MCF 10A (cell line): ENCODE measurements around the gene IGFLR1. TPM values are rescaled to one million over a fixed set of nuclear protein-coding genes. Genes with fewer than 3 reads are reported as not detected.

ENCODE experiments used
- BruUV-seq: library from RNA; stranded (reverse); fragments of 400-500 nt; replicated peaks from 2 replicates; lab custom pipeline; 2021; lab: Mats Ljungman, UMichigan
- CTCF ChIA-PET: fragments of 300-600 bp; sonication (Branson Sonifier 250); formaldehyde crosslinking; extraction: SDS; loops from one replicate; lab custom pipeline; 2021; ENCODE audit warnings: antibody characterized with exemption, inconsistent platforms; lab: Yijun Ruan, JAX
- POLR2A ChIA-PET: fragments of 300-600, 350-650 bp; sonication (Branson Sonifier 250); formaldehyde crosslinking; extraction: SDS; loops from one replicate; lab custom pipeline; 2020; ENCODE audit warnings: antibody characterized with exemption, inconsistent platforms; lab: Yijun Ruan, JAX
- DNase-seq: peaks from one replicate; pipeline ENCODE4 v3.0.0-alpha.2; 2018; ENCODE audit not compliant: unreplicated experiment
- H3K27ac Mint-ChIP-seq: one replicate; pipeline ENCODE4 v1.8.0; 2022; ENCODE audit warnings: mild to moderate bottlenecking, low read depth, mixed read lengths; ENCODE audit not compliant: unreplicated experiment
- H3K27me3 Mint-ChIP-seq: one replicate; pipeline ENCODE4 v1.8.0; 2022; ENCODE audit warnings: mixed read lengths; ENCODE audit not compliant: insufficient read depth, unreplicated experiment
- H3K36me3 Mint-ChIP-seq: one replicate; pipeline ENCODE4 v1.8.0; 2022; ENCODE audit warnings: mild to moderate bottlenecking, moderate library complexity, mixed read lengths; ENCODE audit not compliant: insufficient read depth, unreplicated experiment
- H3K4me1 Mint-ChIP-seq: one replicate; pipeline ENCODE4 v1.8.0; 2022; ENCODE audit warnings: mixed read lengths; ENCODE audit not compliant: insufficient read depth, unreplicated experiment
- H3K4me3 Mint-ChIP-seq: one replicate; pipeline ENCODE4 v1.8.0; 2022; ENCODE audit warnings: mild to moderate bottlenecking, moderate library complexity, mixed read lengths; ENCODE audit not compliant: unreplicated experiment
- H3K9me3 Mint-ChIP-seq: one replicate; pipeline ENCODE4 v1.8.0; 2022; ENCODE audit warnings: mixed read lengths; ENCODE audit not compliant: unreplicated experiment
- CTCF ChIP-seq: fragments of 200-600 bp; IDR thresholded peaks from one replicate; pipeline ENCODE4 v1.8.0; 2022; ENCODE audit warnings: antibody characterized with exemption, mild to moderate bottlenecking; ENCODE audit not compliant: unreplicated experiment
- intact Hi-C: fragments of 100-400 bp; cut with micrococcal nuclease; formaldehyde crosslinking; loops from 2 replicates; pipeline ENCODE4 v1.14.1; 2022
- total RNA-seq: library from RNA; stranded (reverse); gene quantifications from 2 replicates; pipeline ENCODE4 v1.2.3, GENCODE V29; 2022

IGFLR1 gene
- total RNA-seq, 1 experiment from 2014 or later = 4.2 TPM

DNA sequence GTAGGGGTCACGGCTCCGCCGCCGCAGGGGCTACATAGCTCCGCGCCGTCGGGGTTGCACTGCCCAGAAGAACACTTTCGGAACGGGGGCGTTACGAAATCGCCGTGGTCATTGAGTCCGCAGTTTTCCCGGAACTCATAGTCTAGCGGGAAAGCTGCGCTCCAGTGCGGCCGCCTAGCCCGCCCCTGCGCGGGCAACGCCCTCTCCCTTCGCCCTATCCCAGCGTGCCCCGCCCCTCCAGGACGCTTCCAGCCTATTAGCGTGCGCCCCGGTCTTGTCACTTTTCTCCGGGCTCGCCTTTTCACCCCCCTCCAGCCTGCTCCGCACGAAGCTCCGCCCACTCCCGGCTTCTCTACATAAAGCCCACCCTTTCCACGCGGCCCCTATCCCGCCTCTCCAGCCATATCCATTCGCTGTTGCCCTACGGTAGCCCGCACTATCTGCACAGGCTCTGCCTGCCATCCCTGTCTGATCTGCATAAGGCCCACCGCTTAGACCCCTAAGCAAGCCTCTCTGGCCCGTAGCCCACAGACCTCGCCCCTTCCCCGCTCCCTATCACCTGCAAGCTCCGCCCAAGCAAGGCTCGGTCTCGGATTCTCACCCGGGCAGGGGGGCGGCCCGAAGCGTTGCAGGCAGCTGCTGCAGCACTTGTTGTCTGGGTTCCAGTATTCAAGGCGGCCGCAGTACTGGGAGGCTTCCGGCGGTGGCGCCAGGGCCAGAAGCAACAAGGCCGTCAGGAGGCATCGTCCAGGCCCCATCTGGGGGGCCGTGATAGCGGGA, 1.6 kb downstream of the IGFLR1 start:
- intact Hi-C loops = no loop called here
- BruUV-seq = no TSS peak

GRCh38 chr19:35740108-35740422, 2.2 kb downstream of the IGFLR1 start:
- CTCF ChIA-PET = interaction anchor here (0.6 kb wide), 1 partner anchor 46 kb away, joined by 5 read pairs; no protein-coding TSS in a partner anchor

More for the DNA sequence above, 1.6 kb downstream of the IGFLR1 start:
- peak; percentile 98 for DNase-seq
- Mint-ChIP-seq H3K36me3 (peaks cover 39% of the 10 kb centered on the region), H3K27ac (no peak overlapping the region), H3K27me3 (no peaks in the 10 kb centered on the region), H3K4me1 (peaks cover 11% of the 10 kb centered on the region), H3K4me3 (peak overlapping the region; percentile 72), H3K9me3 (no peaks in the 10 kb centered on the region)
- TF ChIP-seq CTCF = no peak
- CTCF ChIA-PET = no interaction called here
- POLR2A ChIA-PET = interaction anchor here (0.6 to 2.0 kb wide), 14 partner anchors 8 to 162 kb away, joined by 3 to 9 read pairs (median 3); partner anchors contain the start of gene LIN37

DNA sequence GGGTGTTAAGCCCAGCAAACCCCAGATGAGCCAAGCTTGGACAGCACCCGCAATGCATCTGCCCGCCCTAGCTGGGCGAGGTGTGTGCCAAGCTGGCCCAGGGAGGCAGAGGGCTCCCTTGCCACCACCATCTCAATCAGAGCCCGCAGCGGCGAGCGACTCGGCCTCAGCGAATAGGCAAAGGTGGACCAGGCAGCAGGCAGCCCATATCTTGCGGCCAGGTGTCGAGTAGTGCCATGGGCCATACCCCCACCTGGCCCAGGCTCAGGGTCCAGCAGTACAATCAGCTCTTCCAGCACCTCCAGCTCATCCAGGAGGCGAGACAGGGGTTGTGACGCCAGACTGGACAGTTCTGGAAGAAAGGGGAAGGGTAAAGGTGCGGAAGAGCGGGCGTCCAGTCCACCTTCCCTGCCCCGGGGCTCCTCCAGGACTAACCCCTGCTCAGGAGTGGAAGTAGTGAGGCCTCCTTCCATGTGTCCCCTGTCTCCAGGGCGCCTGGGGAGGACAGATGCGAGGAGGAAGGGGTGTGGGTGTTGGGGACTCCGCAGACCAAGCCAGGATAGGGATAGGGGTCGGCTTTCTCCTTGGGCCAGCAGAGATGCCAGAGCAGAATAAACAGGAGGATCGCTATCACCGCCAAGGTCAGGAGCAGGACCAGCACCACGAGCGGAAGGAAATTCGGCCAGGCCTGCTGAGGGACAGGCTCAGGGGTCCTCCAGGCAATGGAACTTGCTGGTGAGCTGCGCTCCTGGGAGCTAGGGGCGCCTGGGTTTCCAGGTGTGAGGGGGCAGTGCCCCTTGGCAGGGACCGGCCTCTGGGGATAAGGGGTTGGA, 2.8 kb downstream of the IGFLR1 start:
- peak overlapping the region; percentile 72 for H3K4me3 Mint-ChIP-seq
- TF ChIP-seq CTCF = no peak
- CTCF ChIA-PET = interaction anchor here (0.6 kb wide), 2 partner anchors 45 to 47 kb away, joined by 4 to 5 read pairs; no protein-coding TSS in a partner anchor

More at GRCh38 chr19:35740108-35740422, 2.2 kb downstream of the IGFLR1 start:
- Mint-ChIP-seq H3K4me1 (peaks cover 11% of the 10 kb centered on the region), H3K9me3 (no peaks in the 10 kb centered on the region), H3K36me3 (peaks cover 33% of the 10 kb centered on the region), H3K27ac (no peak overlapping the region), H3K4me3 (peak overlapping the region; percentile 72), H3K27me3 (no peaks in the 10 kb centered on the region)
- DNase-seq = no peak
- POLR2A ChIA-PET = interaction anchor here (0.6 to 2.0 kb wide), 11 partner anchors 9 to 96 kb away, joined by 3 to 9 read pairs (median 3); partner anchors contain the start of gene LIN37
- intact Hi-C loops = no loop called here
- no TSS peak for BruUV-seq
- TF ChIP-seq CTCF = no peak

DNA sequence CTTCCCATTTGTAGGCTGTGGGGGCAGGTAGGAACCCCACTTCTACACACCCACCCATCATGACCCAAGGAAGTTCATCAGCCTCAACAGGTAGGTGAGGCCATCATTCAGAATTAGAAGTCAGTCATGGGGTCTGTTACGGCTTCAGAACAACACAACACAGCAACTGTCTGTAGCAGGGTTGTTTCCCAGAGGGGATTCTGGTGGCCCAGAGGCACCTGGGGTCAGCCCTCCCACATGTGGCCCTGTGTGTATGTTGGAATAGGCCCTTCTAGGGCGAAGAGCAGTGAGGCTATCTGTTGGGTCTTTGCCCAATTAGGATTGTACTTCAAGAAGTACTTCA, 3.4 kb downstream of the IGFLR1 start:
- DNase-seq = no peak
- POLR2A ChIA-PET = no interaction called here
- peak overlapping the region; percentile 12 for H3K4me3 Mint-ChIP-seq

More for the DNA sequence above, 2.8 kb downstream of the IGFLR1 start:
- H3K27me3 Mint-ChIP-seq = no peaks in the 10 kb centered on the region
- BruUV-seq = no TSS peak
- POLR2A ChIA-PET = interaction anchor here (1.0 to 2.0 kb wide), 8 partner anchors 9 to 95 kb away, joined by 3 to 9 read pairs (median 4); partner anchors contain the start of gene LIN37
- DNase-seq = no peak
- H3K9me3 Mint-ChIP-seq = no peaks in the 10 kb centered on the region
- no peak overlapping the region for H3K27ac Mint-ChIP-seq
- peaks cover 8% of the 10 kb centered on the region for H3K4me1 Mint-ChIP-seq
- peaks cover 32% of the 10 kb centered on the region for H3K36me3 Mint-ChIP-seq
- intact Hi-C loops = no loop called here

More for the DNA sequence above, 3.4 kb downstream of the IGFLR1 start:
- CTCF ChIA-PET = interaction anchor here (0.6 kb wide), 1 partner anchor 47 kb away, joined by 4 read pairs; no protein-coding TSS in a partner anchor
- Mint-ChIP-seq H3K9me3 (no peaks in the 10 kb centered on the region), H3K27ac (no peak overlapping the region), H3K36me3 (peaks cover 33% of the 10 kb centered on the region), H3K27me3 (no peaks in the 10 kb centered on the region), H3K4me1 (peaks cover 5% of the 10 kb centered on the region)
- no TSS peak for BruUV-seq
- intact Hi-C loops = no loop called here
- no peak for TF ChIP-seq CTCF
